Erythroblast (primary cell): ENCODE measurements around the gene KTI12.
"Not testable (repeated sequence)": the region's sequence is repeated elsewhere in the genome, so short reads cannot be mapped to it uniquely, and the experiment has no call there.

Experiments
- GATA1 ChIP-seq: IDR thresholded peaks from 2 replicates; pipeline ENCODE4 v1.6.1; 2011; ENCODE audit warnings: low read depth, mild to moderate bottlenecking, control low read depth, low read length, moderate library complexity
- POLR2A ChIP-seq: IDR thresholded peaks from 2 replicates; pipeline ENCODE4 v1.6.1; 2011; ENCODE audit warnings: mild to moderate bottlenecking, low read length

DNA sequence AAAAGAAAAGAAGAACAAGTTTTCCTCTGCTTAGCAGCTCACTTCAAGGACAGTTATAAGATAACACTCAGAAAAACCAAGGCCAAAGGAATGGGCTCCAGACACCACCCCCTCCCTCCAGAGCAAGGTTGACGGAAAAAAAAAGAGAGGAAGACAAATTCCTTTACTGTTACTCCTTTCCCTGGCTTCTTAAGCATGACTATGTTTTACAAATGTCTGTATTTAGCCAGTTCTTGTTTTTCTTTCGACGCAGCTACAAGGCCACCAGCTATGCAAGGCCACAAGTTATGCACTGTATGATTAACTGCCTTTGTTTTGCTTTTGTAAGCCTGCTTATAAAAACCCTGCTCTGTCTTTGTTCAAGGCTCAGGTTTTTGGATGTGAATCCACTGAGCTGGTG lies 28.1 kb downstream of the KTI12 start:
- TF ChIP-seq POLR2A, GATA1: not testable (repeated sequence)
